ENCODE data around the gene DNAJB6.

The DNAJB6 gene

GRCh38 chr7:157352516-157352915 is 15.7 kb downstream of the DNAJB6 start:
- TF ChIP-seq CTCF (IDR thresholded peaks at IDR 0.05; ENCODE audit: borderline replicate concordance, extremely low read depth, low read length, poor library complexity, severe bottlenecking), result no peak
- no peak for TF ChIP-seq EZH2 (IDR thresholded peaks at IDR 0.05; ENCODE audit: borderline replicate concordance, low read depth, low read length, severe bottlenecking)
- Histone ChIP-seq H3K4me3 (ENCODE audit: low read depth in 1 of 2, low read length in 2 of 2) (no peak overlapping the region), H3K9ac (ENCODE audit: low read depth, low read length) (no peak overlapping the region), H3K9me3 (ENCODE audit: insufficient read depth, low read length, severe bottlenecking) (no peaks in the 10 kb centered on the region), H3K27ac (ENCODE audit: low read length) (no peak overlapping the region), H2AFZ (ENCODE audit: low read depth, low read length) (no peak overlapping the region), H3K4me1 (ENCODE audit: insufficient read depth, low read length) (peaks cover 5% of the 10 kb centered on the region; the same call in 1 of the 2 replicates), H3K79me2 (ENCODE audit: insufficient read depth, low read length) (peaks cover 100% of the 10 kb centered on the region), H4K20me1 (ENCODE audit: insufficient read depth, low read length) (peaks cover 96% of the 10 kb centered on the region), H3K27me3 (ENCODE audit: insufficient read depth, low read length, poor library complexity) (no peaks in the 10 kb centered on the region), H3K36me3 (ENCODE audit: insufficient read depth, low read length) (peaks cover 43% of the 10 kb centered on the region), H3K4me2 (ENCODE audit: insufficient read depth, low read length) (no peak overlapping the region)
- no peak for ATAC-seq (ENCODE audit: insufficient read depth, low read depth)
- no peak for DNase-seq

GRCh38 chr7:157355784-157356511 is 19.1 kb downstream of the DNAJB6 start:
- H3K36me3 ChIP-seq (ENCODE audit: insufficient read depth, low read length), result peaks cover 67% of the 10 kb centered on the region
- ATAC-seq (ENCODE audit: insufficient read depth, low read depth) (no peak), DNase-seq (no peak)
- H2AFZ ChIP-seq (ENCODE audit: low read depth, low read length), result no peak overlapping the region
- no peaks in the 10 kb centered on the region for H3K9me3 ChIP-seq (ENCODE audit: insufficient read depth, low read length, severe bottlenecking)
- no peak overlapping the region for H3K4me2 ChIP-seq (ENCODE audit: insufficient read depth, low read length)
- H3K4me3 ChIP-seq (ENCODE audit: low read depth in 1 of 2, low read length in 2 of 2), result no peak overlapping the region
- H3K4me1 ChIP-seq (ENCODE audit: insufficient read depth, low read length), result peaks cover 5% of the 10 kb centered on the region; the same call in 1 of the 2 replicates
- H3K79me2 ChIP-seq (ENCODE audit: insufficient read depth, low read length), result peaks cover 100% of the 10 kb centered on the region
- no peaks in the 10 kb centered on the region for H3K27me3 ChIP-seq (ENCODE audit: insufficient read depth, low read length, poor library complexity)
- TF ChIP-seq CTCF (IDR thresholded peaks at IDR 0.05; ENCODE audit: borderline replicate concordance, extremely low read depth, low read length, poor library complexity, severe bottlenecking) (no peak), EZH2 (IDR thresholded peaks at IDR 0.05; ENCODE audit: borderline replicate concordance, low read depth, low read length, severe bottlenecking) (no peak)
- H3K9ac ChIP-seq (ENCODE audit: low read depth, low read length), result no peak overlapping the region
- H4K20me1 ChIP-seq (ENCODE audit: insufficient read depth, low read length), result peaks cover 96% of the 10 kb centered on the region
- H3K27ac ChIP-seq (ENCODE audit: low read length), result 0 out of 2 replicates have a peak overlapping the region, but pooled peaks have one; percentile 5

- Histone ChIP-seq H3K9me3 (ENCODE audit: insufficient read depth, low read length, severe bottlenecking) (no peaks in the 10 kb centered on the region), H3K36me3 (ENCODE audit: insufficient read depth, low read length) (peaks cover 80% of the 10 kb centered on the region), H3K4me1 (ENCODE audit: insufficient read depth, low read length) (peaks cover 4% of the 10 kb centered on the region; the same call in 1 of the 2 replicates), H3K4me3 (ENCODE audit: low read depth in 1 of 2, low read length in 2 of 2) (no peak overlapping the region), H3K27ac (ENCODE audit: low read length) (no peak overlapping the region), H3K9ac (ENCODE audit: low read depth, low read length) (no peak overlapping the region), H2AFZ (ENCODE audit: low read depth, low read length) (no peak overlapping the region), H3K27me3 (ENCODE audit: insufficient read depth, low read length, poor library complexity) (no peaks in the 10 kb centered on the region), H3K79me2 (ENCODE audit: insufficient read depth, low read length) (peaks cover 100% of the 10 kb centered on the region), H4K20me1 (ENCODE audit: insufficient read depth, low read length) (peaks cover 94% of the 10 kb centered on the region), H3K4me2 (ENCODE audit: insufficient read depth, low read length) (no peak overlapping the region)
- ATAC-seq (ENCODE audit: insufficient read depth, low read depth) (no peak), DNase-seq (no peak)
- TF ChIP-seq EZH2 (IDR thresholded peaks at IDR 0.05; ENCODE audit: borderline replicate concordance, low read depth, low read length, severe bottlenecking), result no peak
- no peak for TF ChIP-seq CTCF (IDR thresholded peaks at IDR 0.05; ENCODE audit: borderline replicate concordance, extremely low read depth, low read length, poor library complexity, severe bottlenecking)
Observed at GRCh38 chr7:157357129-157358040, 20.6 kb downstream of the DNAJB6 start.
